GM18858 (cell line): Measurements from ENCODE around the gene TMEM69.
"Not testable (repeated sequence)": the region's sequence is repeated elsewhere in the genome, so short reads cannot be mapped to it uniquely, and the experiment has no call there.

ENCODE experiments used
- ATAC-seq: cut with Tn5 transposase; IDR thresholded peaks from one replicate; pipeline ENCODE4 v1.9.1; 2021; ENCODE audit not compliant: unreplicated experiment

Gene TMEM69

DNA sequence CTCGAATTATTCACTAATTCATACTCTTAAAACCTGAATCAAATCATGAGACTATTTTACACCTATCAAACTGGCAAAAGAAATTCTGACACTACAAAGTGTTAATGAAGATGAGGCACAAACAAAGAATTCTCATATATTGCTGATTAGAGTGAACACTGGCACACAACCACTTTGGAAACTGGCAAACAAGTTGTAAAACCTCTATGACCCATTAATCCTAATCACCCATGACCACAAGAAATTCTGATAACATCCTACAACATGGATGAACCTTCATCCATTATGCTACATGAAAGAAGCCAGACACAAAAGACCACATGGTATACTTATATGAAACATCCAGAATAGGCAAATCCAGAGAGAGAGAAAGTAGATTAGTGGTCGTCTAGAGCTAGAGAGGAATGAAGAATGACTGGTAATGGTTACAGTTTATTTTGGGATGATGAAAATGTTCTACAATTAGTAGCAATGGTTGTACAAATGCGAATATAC, 10.2 kb upstream of the TMEM69 start:
- ATAC-seq: no peak

DNA sequence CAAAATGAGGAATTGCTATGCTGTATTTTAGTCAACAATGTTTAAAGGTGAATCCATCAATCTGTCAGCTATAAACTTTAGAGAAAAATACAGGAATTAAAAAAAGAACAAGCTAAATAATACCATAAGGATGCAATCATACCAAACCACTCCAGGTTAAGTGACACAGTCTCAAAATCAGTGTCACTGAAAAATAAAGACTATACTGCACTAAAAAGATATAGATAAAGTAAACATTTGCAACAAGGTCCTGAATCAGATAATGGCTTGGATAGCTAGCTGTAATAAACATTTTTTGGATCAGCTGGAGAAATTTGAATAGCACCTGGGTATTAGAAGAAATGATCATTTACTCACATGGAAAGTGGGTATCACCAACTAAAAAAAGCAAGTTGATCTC, 9.5 kb upstream of the TMEM69 start:
- ATAC-seq: no peak

- ATAC-seq: no peak
These were observed 8.9 kb upstream of the TMEM69 start for GRCh38 chr1:45679123-45679522.

DNA sequence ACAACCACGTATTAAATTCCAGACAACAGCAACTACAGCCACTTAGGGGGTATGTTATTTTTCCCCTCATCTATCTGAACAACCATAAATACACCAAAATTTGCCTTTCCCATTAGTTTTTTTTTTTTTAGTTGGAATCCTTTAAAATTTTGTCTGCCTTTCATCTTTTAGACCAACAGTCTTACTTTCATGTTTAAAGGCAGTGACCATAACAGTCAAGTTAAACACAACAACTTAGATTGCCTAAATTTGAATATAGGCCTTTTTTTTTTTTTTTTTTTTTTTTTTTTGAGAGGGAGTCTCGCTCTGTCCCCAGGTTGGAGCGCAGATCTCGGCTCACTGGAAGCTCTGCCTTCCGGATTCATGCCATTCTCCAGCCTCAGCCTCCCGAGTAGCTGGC, 5.0 kb upstream of the TMEM69 start:
- ATAC-seq: no peak

DNA sequence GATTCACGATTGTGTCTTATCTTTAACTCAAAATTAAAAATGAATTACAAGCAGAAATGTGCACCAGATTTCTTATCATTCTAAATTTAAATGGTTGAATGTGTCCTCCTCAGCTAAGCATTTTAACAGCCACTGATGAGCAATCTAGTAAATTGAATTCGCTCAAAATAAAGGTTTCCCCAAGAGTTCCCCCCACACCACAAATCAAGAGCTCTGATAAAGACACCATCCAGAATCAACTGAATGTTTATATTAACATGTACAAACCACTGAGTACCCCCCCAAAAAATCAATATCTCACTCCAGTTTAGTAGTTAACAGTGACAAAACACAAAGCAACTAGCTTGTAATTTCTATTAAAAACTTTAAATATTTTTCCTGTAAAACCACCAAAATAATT, 3.6 kb upstream of the TMEM69 start:
- no peak for ATAC-seq

DNA sequence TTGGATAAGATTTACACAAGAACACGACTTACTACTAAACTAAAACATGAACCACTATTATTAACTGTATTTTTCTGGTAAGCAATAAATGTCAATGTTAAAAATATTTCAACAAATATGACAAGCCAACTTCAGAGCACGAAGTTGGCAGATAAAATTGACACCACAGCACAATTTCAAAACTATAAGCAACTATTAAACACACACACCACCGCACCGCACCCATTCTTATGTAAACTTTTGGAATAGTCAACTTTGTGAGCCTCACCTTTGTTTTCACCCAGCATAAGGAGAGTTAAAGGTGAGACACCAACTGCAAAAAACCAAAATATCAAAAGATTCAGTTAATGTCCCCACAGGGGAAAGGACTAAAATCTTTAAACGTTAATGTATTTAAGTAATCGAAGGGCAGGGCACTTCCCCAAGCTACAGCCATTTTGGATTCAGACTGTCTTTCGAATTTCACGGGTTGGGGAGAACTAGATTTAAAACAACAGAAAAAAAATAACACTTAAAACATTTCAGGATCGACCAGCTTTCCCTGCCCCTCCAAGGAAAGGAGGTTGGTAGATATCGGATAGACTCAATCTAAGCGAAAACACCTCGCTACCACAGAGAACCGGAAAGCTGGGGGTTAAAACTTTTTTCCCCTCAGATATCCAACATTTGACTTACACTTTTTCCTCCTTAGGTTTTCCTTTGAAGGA, 2.5 kb upstream of the TMEM69 start:
- ATAC-seq: no peak

DNA sequence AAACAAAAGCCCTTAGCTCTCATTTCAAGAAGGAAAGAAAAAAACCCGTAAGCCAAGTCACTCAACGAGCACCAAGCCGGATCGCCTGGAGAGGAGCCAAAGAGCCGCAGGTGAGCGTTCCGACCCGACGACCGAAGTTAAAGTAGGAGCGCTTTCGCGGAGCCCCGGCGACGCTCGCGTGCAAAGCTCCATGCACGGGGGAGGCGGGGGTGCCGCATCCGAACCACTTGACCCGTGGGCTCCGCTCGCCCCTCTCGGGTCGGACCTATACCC, 2.0 kb upstream of the TMEM69 start:
- no peak for ATAC-seq

DNA sequence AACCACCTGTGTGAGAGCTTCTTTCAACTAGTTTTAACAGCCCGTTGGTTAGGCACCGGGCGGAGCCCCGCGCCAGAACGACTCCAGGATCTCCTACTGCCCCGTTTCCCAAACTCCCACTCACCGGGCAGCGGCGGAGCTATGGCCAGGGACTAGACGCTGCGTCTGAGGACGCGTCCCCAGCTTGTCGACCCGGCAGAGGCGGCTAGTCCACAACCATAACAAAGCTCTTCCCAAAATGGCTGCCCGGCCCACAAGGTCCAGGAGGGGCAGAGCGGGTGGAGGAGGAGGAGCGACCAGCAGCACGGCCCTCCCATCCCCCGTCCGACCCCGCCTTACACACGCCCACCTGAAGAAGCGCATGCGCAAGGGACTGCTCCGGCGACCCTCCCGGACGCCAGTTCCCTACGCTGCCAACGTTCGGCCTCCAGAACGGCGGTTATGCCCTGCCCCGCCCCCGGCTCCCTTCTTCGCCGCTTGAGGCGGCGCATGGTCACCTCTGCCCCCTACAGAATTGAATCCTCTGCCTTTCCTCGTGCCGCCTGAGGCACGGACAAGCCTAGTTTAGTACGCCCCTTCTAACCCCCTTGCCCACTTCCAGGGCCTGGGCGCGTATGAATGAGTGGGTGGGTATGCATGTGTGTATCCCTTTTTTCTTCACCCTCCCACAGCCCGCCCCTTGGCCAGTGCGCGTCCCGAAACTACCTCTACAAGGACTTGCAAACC, 1.5 kb upstream of the TMEM69 start, which contains the start of gene GPBP1L1:
Gene GPBP1L1, minus strand, starts transcription at position 246 of the 726 bp plus-strand sequence. CDS start 27,446 bp downstream, outside the sequence.
- peak; percentile 28 for ATAC-seq

GRCh38 chr1:45687014-45687753, 797 bp upstream of the TMEM69 start:
- ATAC-seq: peak; percentile 78

DNA sequence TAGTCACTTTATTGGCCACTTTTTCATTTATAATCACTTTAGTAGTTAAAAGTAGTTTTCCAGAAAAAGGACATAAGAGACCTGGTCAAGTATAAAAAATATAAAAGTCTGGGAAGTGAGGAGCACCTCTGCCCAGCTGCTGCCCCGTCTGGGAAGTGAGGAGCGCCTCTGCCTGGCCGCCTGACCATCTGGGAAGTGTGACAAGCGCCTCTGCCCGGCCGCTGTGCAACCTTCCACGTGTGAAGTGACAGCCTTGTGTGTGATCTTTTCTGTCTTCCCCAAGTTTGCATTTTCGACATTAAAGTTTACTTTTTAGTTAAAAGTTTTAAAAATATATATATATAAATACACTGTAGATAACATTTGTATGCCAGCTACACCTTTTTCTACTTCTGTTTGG, 5.8 kb downstream of the TMEM69 start:
- ATAC-seq: not testable (repeated sequence)

GRCh38 chr1:45694823-45695222, 6.8 kb downstream of the TMEM69 start:
- no peak for ATAC-seq

DNA sequence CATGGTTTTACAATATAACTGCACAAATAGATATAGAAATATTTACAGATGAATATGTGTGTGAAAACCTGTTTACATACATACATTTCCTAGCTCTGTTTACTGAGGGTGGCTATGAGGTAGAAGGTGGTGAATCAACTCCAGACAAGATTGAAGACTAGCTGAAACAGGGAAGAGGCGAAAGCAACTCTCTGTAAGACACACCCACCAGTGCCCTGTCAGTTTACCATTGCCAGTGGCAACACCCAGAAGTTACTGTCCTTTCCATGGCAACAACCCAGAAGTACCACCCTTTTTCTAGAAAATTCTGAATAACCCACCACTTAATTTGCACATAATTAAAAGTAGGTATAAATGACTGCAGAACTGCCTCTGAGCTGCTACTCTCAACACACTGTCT, 16.7 kb downstream of the TMEM69 start:
- no peak for ATAC-seq

GRCh38 chr1:45713711-45714110, 25.7 kb downstream of the TMEM69 start:
- ATAC-seq: no peak

DNA sequence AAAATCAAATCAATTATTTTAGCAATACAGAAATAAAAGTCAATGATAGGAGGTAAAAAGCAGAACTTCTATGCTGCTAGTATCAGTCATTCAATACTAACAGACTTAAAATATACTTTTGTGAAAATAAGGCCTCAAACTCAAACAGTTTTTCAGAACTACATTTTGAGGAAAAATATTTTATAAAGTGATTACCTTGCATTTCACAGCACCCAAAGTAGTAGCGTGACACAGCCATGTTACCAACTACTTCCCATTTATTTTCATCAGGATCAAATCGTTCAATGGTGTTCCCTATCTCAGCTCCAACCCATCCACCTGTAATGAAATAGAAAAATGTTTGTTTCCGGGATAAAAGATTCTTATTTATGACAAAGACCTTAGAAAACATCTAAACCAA, 28.7 kb downstream of the TMEM69 start:
- ATAC-seq: no peak

- ATAC-seq: not testable (repeated sequence)
These were observed 29.4 kb downstream of the TMEM69 start for GRCh38 chr1:45717386-45717785.

- ATAC-seq: no peak
These were observed 30.3 kb downstream of the TMEM69 start for GRCh38 chr1:45718289-45718688.

- ATAC-seq: no peak
These were observed 33.2 kb downstream of the TMEM69 start for GRCh38 chr1:45721207-45721606.

DNA sequence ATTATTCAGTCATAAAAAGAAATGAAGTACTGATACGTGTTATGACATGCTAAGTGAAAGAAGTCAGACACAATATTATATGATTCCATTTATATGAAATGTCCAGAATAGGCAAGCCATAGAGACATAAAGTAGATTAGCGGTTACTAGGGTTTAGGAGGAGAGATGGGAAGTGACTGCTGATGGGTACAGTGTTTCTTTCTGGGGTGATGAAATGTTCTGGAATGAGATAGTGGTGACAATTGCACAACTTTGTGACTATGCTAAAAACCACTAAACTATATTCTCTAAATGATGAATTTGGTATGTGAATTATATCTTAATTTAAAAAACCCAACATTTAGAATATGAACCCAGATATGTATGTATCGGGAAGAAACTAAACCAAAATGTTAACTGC, 34.8 kb downstream of the TMEM69 start:
- no peak for ATAC-seq

GRCh38 chr1:45723248-45723930, 35.4 kb downstream of the TMEM69 start:
- no peak for ATAC-seq

- not testable (repeated sequence) for ATAC-seq
These were observed 38.0 kb downstream of the TMEM69 start for GRCh38 chr1:45726007-45726406.

GRCh38 chr1:45730075-45730779, 42.2 kb downstream of the TMEM69 start:
- no peak for ATAC-seq
